Fibroblast of the conjunctiva (primary cell): ENCODE results near the gene NOL7.

Experiments used
- DNase-seq: peaks from one replicate; pipeline ENCODE4 v3.0.0-alpha.2; 2010; ENCODE audit warnings: low read depth

Gene NOL7

DNA sequence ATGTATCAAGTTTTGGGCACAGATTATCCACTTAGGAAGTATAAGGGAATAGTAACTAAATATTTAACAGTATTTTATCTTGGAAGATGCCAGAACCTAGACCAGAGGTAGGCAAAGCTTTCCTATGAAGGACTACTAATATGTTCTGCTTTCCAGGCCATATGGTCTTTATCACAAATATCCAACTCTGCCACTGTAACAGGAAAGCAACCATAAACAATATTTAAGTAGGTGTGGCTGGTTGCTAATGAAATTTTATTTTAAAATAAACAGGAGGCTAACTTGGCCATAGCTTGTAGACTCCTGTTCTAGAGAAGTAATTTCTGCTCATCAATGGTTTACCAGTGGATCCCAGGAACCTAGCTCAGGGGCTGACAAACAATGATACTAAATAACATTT, 39.4 kb downstream of the NOL7 start:
- DNase-seq: no peak

DNA sequence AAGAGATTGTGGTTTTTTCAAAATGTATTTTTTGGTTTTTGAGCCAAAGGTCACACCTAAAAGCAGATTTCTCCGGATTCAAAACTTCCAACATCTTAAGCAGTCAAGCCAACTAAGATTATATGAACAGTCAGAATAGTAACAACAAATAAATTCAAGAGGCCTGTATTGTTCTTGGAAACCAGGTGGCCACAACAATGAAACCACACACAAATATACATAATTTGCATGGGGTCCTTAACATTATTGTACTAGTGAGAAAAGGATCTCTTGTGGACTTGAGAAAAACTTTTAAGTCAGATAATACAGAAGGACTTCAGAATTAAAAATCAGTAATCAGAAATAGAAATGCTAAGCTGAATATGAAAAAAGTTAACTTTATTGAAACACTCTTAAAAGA, 40.6 kb downstream of the NOL7 start:
- no peak for DNase-seq

DNA sequence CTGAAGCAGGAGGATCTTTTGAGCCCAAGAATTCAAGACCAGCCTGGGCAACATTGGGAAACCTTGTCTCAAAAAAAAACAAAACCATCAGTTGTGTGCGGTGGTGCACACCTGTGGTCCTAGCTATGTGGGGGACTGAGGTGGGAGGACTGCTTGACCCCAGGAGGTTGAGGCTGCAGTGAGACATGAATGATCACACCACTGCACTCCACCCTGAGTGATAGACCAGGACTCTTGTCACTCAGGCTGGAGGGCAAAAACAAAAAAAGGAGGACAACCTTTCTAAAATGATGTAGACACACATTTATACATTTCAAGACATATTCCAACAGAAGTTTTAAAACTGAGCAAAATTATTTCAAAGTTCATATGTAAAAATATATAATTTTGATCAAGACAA, 45.1 kb downstream of the NOL7 start:
- no peak for DNase-seq

DNA sequence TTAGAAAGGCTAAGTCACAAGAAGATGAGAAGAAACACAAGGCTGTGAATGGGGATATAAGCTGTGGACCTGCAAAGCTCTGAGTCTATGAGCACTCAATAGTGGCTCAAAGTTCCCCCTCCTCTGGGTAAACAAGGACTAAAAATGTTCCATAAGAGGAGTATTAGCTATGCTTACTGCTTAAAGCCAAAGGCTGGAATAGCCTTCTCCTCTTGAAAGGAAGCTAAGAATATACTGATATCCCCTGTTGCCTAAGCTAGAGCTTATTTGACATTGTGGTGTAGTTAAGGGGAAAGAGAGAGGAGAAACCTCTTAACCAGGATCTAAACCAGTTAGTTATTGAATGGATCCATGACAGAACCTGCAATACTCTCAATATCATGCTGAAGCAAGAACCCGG, 45.8 kb downstream of the NOL7 start:
- DNase-seq: no peak

DNA sequence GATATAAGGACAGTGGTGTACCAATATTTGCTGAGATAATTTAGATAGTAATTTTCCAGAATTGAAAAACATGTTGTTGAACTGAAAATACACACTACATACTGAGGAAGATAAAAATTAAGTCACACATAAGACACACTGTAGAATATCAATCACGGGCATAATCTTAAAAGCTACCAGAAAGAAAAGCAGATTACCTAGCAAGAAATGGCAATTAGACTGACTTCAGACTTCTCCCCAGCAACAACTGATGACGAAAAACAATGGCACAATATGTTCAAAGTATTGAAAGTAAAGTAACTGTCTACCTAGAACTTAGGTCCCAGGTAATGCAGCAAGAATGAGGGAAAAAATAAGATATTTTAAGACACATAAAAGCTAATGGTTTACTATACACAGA, 46.5 kb downstream of the NOL7 start:
- DNase-seq: no peak

DNA sequence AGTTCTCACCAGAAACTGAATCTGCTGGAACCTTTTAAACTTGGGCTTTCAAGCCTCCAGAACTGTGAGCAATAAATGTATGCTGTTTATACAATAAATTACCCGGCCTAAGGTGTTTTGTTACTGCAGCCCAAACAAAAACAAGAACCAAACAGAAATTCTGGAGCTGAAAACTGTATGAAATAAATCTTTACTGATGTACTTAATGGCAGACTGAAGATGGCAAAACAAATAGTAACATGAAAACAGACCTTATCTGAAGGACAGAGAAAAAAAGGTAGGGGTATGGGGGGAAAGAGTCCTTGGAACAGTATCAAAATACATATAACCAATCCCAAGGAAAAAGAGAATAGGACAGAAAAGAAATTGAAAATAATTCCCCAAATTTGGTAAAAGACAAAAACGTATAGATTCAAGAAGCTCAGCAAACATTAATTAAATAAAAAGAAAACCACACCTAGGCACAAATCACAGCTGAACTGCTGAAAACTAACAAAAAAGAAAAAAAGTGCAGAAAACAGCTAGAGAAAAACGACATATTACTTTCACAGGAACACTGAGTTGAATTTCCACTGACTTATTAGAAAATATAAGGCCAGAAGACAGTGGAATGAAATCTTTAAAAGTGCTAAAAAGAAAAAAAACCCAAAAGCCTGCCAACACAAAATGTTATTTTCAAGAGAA, 47.7 kb downstream of the NOL7 start:
- no peak for DNase-seq

DNA sequence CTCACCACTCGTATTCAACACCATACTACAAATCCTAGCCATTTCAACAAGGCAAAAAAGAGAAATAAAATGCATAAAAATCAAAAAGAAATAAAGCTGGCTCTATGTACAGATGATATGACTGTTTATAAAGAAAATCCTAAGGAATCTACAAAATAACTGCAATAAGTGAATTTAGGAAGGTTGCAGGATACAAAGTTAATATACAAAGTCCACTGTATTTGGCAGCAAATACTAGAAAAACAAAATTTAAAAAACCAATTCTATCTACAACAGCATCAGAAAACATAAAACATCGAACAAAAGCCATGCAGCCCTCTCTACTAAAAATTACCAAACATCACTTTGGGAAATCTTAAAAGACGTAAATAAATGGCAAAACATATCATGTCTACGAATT, 48.9 kb downstream of the NOL7 start:
- no peak for DNase-seq

DNA sequence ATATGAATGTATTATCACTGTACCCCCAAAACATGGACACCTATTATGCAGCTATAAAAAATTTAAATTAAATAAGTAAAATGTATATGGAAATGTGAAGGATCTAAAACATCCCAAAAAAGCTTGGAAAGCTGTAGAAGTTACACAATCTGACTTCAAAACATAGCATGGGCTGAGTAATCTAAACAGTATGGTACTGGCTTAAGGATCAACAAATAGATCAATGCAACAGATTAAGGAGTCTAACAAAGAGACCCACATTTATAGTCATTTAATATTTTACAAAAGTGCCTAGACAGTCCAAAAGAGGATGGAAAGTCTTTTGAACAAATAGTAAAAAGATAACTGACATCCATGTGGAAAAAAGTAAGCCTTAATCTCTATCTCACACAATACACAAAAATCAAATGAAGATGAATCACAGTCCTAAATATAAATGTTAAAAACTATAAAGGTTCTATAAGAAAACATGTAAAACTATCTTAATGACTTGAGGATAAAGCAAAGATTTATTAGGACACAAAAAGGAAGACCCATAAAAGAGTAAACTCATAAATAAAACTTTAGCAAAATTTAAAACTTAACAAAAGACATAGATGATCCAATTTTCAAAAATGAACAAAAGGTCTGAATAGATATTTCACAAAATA, 49.7 kb downstream of the NOL7 start:
- no peak for DNase-seq

DNA sequence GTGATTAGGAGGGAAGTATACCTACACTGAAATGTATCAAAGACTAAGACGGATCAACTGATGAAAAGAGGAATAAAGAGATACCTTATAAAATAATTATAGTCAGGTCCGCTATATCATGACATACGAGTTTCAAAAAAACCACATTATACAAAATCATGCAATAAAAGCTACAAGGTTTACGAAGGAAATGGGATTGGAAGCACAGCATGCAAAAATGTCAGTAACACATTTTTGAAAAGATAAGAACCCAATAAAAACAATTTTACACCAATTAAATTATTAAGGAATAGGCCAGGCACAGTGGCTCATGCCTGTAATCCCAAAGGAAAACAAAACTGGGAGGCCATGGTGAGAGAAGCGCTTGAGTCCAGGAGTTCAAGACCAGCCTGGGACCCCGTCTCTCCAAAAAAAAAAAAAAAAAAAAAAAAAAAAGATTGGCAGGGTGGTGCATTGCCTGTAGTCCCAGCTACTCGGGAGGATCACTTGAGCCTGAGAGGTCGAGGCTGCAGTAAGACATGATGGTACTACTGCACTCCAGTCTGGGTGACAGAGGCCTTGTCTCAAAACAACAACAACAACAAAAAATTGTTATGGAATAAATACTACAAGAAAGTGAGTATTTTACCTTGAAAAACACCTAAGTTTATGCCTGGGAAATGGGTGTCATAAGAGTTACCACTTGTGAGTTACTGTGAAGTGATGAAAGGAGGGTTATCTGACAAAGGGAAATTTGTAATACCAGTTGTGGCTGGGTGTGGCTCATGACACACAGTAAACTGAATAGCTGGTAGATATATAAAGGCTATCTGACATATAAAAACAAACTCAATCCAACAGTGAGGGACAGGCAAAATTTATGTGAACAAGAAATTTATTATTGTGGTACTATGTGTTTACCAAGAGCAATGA, 51.3 kb downstream of the NOL7 start:
- DNase-seq: no peak

DNA sequence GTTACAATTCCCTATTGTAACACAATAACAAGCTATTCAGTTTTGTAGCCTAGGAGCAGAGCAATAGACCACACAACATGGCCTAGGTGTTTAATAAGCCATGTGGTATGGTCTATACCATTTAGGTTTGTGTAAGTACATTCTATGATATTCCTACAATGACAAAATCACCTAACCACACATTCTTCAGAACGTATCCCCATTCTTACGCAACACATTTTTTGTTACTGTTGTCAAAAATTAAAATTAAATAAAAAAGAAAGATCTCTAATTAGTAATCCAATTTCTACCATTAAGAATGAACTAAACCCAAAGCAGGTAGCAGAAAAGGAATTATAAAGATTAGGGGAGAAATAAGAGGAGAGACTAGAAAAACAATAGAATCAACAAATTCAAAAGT, 52.5 kb downstream of the NOL7 start:
- DNase-seq: no peak

DNA sequence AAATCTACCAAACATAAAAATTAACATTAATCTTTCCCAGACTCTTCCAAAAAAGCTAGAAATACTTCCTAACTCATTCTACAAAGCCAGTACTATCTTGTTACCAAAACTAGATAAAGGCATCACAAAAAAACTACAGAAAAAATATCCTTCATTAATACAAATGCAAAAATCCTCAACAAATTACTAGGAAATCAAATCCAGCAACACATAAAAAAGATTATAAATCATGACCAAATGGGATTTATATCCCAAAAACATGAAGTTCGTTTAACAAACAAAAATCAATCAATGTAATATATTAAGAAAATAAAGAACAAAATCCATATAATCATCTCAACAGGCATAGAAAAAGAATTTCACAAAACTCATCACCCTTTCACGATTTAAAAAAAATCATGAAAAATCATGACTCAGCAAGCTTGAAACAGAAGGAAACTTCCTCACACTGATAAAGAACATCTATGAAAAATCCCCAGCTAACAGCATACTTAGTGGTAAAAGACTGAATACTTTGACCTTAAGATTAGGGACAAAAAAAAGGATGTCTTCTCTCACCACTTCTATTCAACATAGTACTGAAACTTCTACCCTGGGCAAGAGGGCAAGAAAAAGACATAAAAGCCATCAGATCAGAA, 53.3 kb downstream of the NOL7 start:
- DNase-seq: no peak

DNA sequence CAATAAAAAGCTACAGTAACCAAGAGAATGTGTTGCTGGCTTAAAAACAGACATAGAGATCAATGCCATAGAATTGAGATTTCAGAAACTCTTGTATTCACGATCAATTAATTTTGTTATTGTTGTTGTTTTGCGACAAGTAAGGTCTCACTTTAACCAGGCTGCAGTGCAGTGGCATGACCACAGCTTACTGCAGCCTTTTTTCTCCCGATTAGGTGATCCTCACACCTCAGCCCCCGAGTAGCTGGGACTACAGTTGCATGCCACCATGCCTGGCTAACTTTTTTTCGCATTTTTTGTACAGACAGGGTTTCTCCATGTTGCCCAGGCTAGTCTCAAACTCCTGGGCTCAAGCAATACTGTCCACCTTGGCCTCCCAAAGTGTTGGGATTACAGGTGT, 54.3 kb downstream of the NOL7 start:
- no peak for DNase-seq
